H1 (cell line): ENCODE measurements around the gene PTPRO. TPM values are rescaled to one million over a fixed set of nuclear protein-coding genes. Genes with fewer than 3 reads are reported as not detected.

Source experiments
- CTCF ChIA-PET: fragments of 300-600 bp; sonication (Branson Sonifier 250); formaldehyde crosslinking; loops from one replicate; lab custom pipeline; 2021; ENCODE audit not compliant: partially characterized antibody; lab: Charles Lee
- POLR2A ChIA-PET: fragments of 300-600 bp; sonication (Branson Sonifier 250); formaldehyde crosslinking; loops from one replicate; lab custom pipeline; 2021; ENCODE audit warnings: inconsistent platforms; ENCODE audit not compliant: partially characterized antibody; lab: Charles Lee
- DNase-seq, 2 experiments: peaks; one replicate each; pipeline versions ENCODE4 v3.0.0 to v3.0.0-alpha.2; 2010 to 2022; ENCODE audit warnings: low spot score in 2 of 2, low read depth in 1 of 2, mixed read lengths in 1 of 2
- FAIRE-seq: peaks from 2 replicates; lab custom pipeline; 2011; peaks lifted over from hg19 to GRCh38; lab: Jason Lieb, UNC
- H2AFZ ChIP-seq: 2 replicates; pipeline ENCODE4 v1.8.1; 2012; ENCODE audit warnings: low read length, inconsistent platforms
- H2AK5ac ChIP-seq: 2 replicates; pipeline ENCODE4 v1.6.1; 2013; ENCODE audit warnings: low read depth, low read length
- H2BK120ac ChIP-seq: replicated peaks from 2 replicates; pipeline ENCODE3; 2013; ENCODE audit warnings: low read depth, low read length, inconsistent platforms
- H2BK12ac ChIP-seq: 2 replicates; pipeline ENCODE4 v1.6.1; 2013; ENCODE audit warnings: low read depth, low read length
- H2BK15ac ChIP-seq: 2 replicates; pipeline ENCODE4 v1.6.1; 2013; ENCODE audit warnings: low read length
- H2BK20ac ChIP-seq: 2 replicates; pipeline ENCODE4 v1.6.1; 2013; ENCODE audit warnings: low read length
- H2BK5ac ChIP-seq: 2 replicates; pipeline ENCODE4 v1.6.1; 2013; ENCODE audit warnings: low read depth, low read length
- H3K14ac ChIP-seq: 2 replicates; pipeline ENCODE4 v1.6.1; 2013; ENCODE audit warnings: inconsistent platforms; ENCODE audit not compliant: insufficient read length
- H3K18ac ChIP-seq: 2 replicates; pipeline ENCODE4 v1.6.1; 2013; ENCODE audit warnings: low read length; ENCODE audit errors: extremely low read depth
- H3K23ac ChIP-seq: 2 replicates; pipeline ENCODE4 v1.6.1; 2013; ENCODE audit warnings: inconsistent platforms; ENCODE audit not compliant: insufficient read length
- H3K23me2 ChIP-seq: 2 replicates; pipeline ENCODE4 v1.6.1; 2013; ENCODE audit warnings: low read depth, low read length
- H3K27ac ChIP-seq: 2 replicates; pipeline ENCODE4 v1.6.1; 2011; ENCODE audit warnings: low read depth, low read length, inconsistent platforms
- H3K27me3 ChIP-seq, 4 experiments: replicated peaks in 1 of 4; 1 replicate in 1 of 4; 2 replicates in 3 of 4; pipeline versions ENCODE4 v1.6.1 to v1.8.1; 2011 to 2013; ENCODE audit warnings: low read length in 3 of 4, mild to moderate bottlenecking in 3 of 4, inconsistent platforms in 2 of 4, mixed read lengths in 2 of 4, moderate library complexity in 1 of 4; ENCODE audit not compliant: control insufficient read depth in 3 of 4, insufficient read depth in 3 of 4; ENCODE audit errors: extremely low read depth in 1 of 4
- H3K36me3 ChIP-seq, 4 experiments: 2 replicates each; pipeline versions ENCODE4 v1.6.1 to v1.8.1; 2011 to 2013; ENCODE audit warnings: mild to moderate bottlenecking in 4 of 4, low read length in 3 of 4, moderate library complexity in 2 of 4, control low read depth in 1 of 4, inconsistent platforms in 1 of 4; ENCODE audit not compliant: insufficient read depth in 4 of 4, control insufficient read depth in 2 of 4
- H3K4ac ChIP-seq: replicated peaks from 2 replicates; pipeline ENCODE3; 2013; ENCODE audit warnings: low read length, low read depth, mixed read lengths, inconsistent platforms; ENCODE audit not compliant: insufficient read length
- H3K4me1 ChIP-seq, 4 experiments: replicated peaks in 1 of 4; 1 replicate in 1 of 4; 2 replicates in 3 of 4; pipeline versions ENCODE4 v1.6.1 to v1.8.1; 2011 to 2013; ENCODE audit warnings: low read length in 3 of 4, inconsistent platforms in 2 of 4, mixed read lengths in 1 of 4; ENCODE audit not compliant: insufficient read depth in 4 of 4, control insufficient read depth in 3 of 4
- H3K4me2 ChIP-seq, 2 experiments: 2 replicates each; pipeline versions ENCODE4 v1.6.1 to v1.8.1; 2011 to 2013; ENCODE audit warnings: low read depth in 2 of 2, low read length in 2 of 2, control low read depth in 1 of 2, inconsistent platforms in 1 of 2, mild to moderate bottlenecking in 1 of 2; ENCODE audit not compliant: insufficient read depth in 1 of 2
- H3K4me3 ChIP-seq, 4 experiments: fragments of 200-600, 300-600 bp in 1 of 4; sonication (generic), shearing (Covaris generic), sonication (Bioruptor Twin) in 1 of 4; 2 replicates each; pipeline versions ENCODE4 v1.5.1 to v1.8.1; 2011 to 2016; ENCODE audit warnings: low read length in 4 of 4, low read depth in 3 of 4, control low read depth in 2 of 4, inconsistent platforms in 2 of 4, mild to moderate bottlenecking in 2 of 4, mixed read lengths in 1 of 4, moderate library complexity in 1 of 4; ENCODE audit not compliant: insufficient read depth in 2 of 4; ENCODE audit errors: extremely low read depth in 1 of 4
- H3K56ac ChIP-seq: replicated peaks from 2 replicates; pipeline ENCODE3; 2013; ENCODE audit warnings: low read depth, mild to moderate bottlenecking, mixed read lengths, low read length, inconsistent platforms; ENCODE audit not compliant: insufficient read length
- H3K79me1 ChIP-seq: 2 replicates; pipeline ENCODE4 v1.6.1; 2013; ENCODE audit warnings: low read depth, low read length, control low read depth
- H3K79me2 ChIP-seq, 2 experiments: 2 replicates each; pipeline versions ENCODE4 v1.6.1 to v1.8.1; 2012 to 2013; ENCODE audit warnings: low read length in 2 of 2, mild to moderate bottlenecking in 2 of 2, inconsistent platforms in 1 of 2; ENCODE audit not compliant: insufficient read depth in 2 of 2, control insufficient read depth in 1 of 2
- H3K9ac ChIP-seq, 4 experiments: replicated peaks in 1 of 4; 1 replicate in 1 of 4; 2 replicates in 3 of 4; pipeline versions ENCODE4 v1.6.1 to v1.8.1; 2011 to 2013; ENCODE audit warnings: low read depth in 3 of 4, low read length in 3 of 4, control low read depth in 2 of 4, mild to moderate bottlenecking in 2 of 4, moderate library complexity in 2 of 4, inconsistent platforms in 1 of 4; ENCODE audit errors: extremely low read depth in 1 of 4
- H3K9me3 ChIP-seq, 2 experiments: 2 replicates each; pipeline versions ENCODE4 v1.6.1 to v1.8.1; 2012 to 2013; ENCODE audit warnings: mild to moderate bottlenecking in 2 of 2, moderate library complexity in 2 of 2, control low read depth in 1 of 2, inconsistent platforms in 1 of 2, low read depth in 1 of 2, low read length in 1 of 2, mixed read lengths in 1 of 2; ENCODE audit not compliant: insufficient read depth in 2 of 2
- H4K20me1 ChIP-seq, 2 experiments: replicated peaks in 1 of 2; 2 replicates each; pipeline versions ENCODE3 to v1.8.1; 2011 to 2013; ENCODE audit warnings: inconsistent platforms in 2 of 2, low read length in 2 of 2, mild to moderate bottlenecking in 1 of 2; ENCODE audit not compliant: insufficient read depth in 2 of 2, control insufficient read depth in 1 of 2
- H4K5ac ChIP-seq: 2 replicates; pipeline ENCODE4 v1.6.1; 2013; ENCODE audit warnings: low read length, low read depth, mixed read lengths, inconsistent platforms; ENCODE audit not compliant: insufficient read length
- H4K8ac ChIP-seq: 2 replicates; pipeline ENCODE4 v1.8.0; 2013; ENCODE audit warnings: mild to moderate bottlenecking, moderate library complexity, low read length, inconsistent platforms; ENCODE audit not compliant: insufficient read depth; ENCODE audit errors: extremely low read depth
- H4K91ac ChIP-seq: replicated peaks from 2 replicates; pipeline ENCODE3; 2013; ENCODE audit warnings: low read length, mixed read lengths, inconsistent platforms; ENCODE audit not compliant: insufficient read length
- BACH1 ChIP-seq: IDR thresholded peaks from 2 replicates; pipeline ENCODE4 v1.6.1; 2012; ENCODE audit warnings: low read length, improper control_type of control experiment
- CEBPB ChIP-seq: IDR thresholded peaks from 2 replicates; pipeline ENCODE4 v1.6.1; 2012; ENCODE audit warnings: low read depth, low read length
- CTBP2 ChIP-seq: IDR thresholded peaks from 2 replicates; pipeline ENCODE4 v1.7.0; 2011; ENCODE audit warnings: borderline replicate concordance, mild to moderate bottlenecking, moderate library complexity, mixed read lengths, low read length; ENCODE audit not compliant: insufficient read depth, insufficient read length
- FOSL1 ChIP-seq: IDR thresholded peaks from 2 replicates; pipeline ENCODE4 v1.6.1; 2011; ENCODE audit warnings: mild to moderate bottlenecking, low read depth, low read length, moderate library complexity; ENCODE audit not compliant: insufficient read depth
- KDM1A ChIP-seq: fragments of 200-600, 300-600 bp; sonication (generic); IDR thresholded peaks from 2 replicates; pipeline ENCODE4 v1.7.1; 2016; ENCODE audit warnings: mild to moderate bottlenecking, low read length, borderline replicate concordance
- MAFK ChIP-seq: IDR thresholded peaks from 2 replicates; pipeline ENCODE4 v1.6.1; 2012; ENCODE audit warnings: low read depth, mild to moderate bottlenecking, improper control_type of control experiment, low read length
- NANOG ChIP-seq: IDR thresholded peaks from 2 replicates; pipeline ENCODE4 v1.6.1; 2011; ENCODE audit warnings: low read length, low read depth, mild to moderate bottlenecking, inconsistent platforms; ENCODE audit not compliant: insufficient read depth, poor library complexity, severe bottlenecking
- RFX5 ChIP-seq: IDR thresholded peaks from 2 replicates; pipeline ENCODE4 v1.6.1; 2011; ENCODE audit warnings: low read depth, low read length, improper control_type of control experiment, borderline replicate concordance
- SP2 ChIP-seq: IDR thresholded peaks from 2 replicates; pipeline ENCODE4 v1.6.1; 2012; ENCODE audit warnings: mild to moderate bottlenecking, low read length, inconsistent platforms
- SP4 ChIP-seq: IDR thresholded peaks from 2 replicates; pipeline ENCODE4 v1.6.1; 2012; ENCODE audit warnings: low read length, inconsistent platforms
- WGBS, 2 experiments: shearing (Covaris generic) in 1 of 2; methylation state at CpG; one replicate each; pipeline versions ENCODE4 v1.1.6 to v1.1.7; 2013 to 2015; ENCODE audit warnings: low lambda C conversion rate in 2 of 2, mixed read lengths in 2 of 2, inconsistent platforms in 1 of 2, low coverage in 1 of 2, missing lambda C conversion rate in 1 of 2; ENCODE audit not compliant: insufficient replicate concordance in 2 of 2, insufficient coverage in 1 of 2, insufficient read length in 1 of 2; ENCODE audit errors: extremely low coverage in 1 of 2, missing lambda C conversion rate in 1 of 2; 5-methylcytosine and 5-hydroxymethylcytosine counted together
- polyA plus RNA-seq, 7 experiments: library from polyadenylated mRNA; depleted of rRNA in 3 of 7; stranded (reverse) in 5 of 7; unstranded in 2 of 7; fragments of >200 nt in 5 of 7; fragments of 200-250 nt in 2 of 7; gene quantifications; 1 replicate in 5 of 7; 2 replicates in 1 of 7; 4 replicates in 1 of 7; pipeline versions ENCODE4 v1.2.1 to v1.2.3, GENCODE V29; 2011 to 2013; ENCODE audit warnings: missing spikeins in 2 of 7, mixed read lengths in 2 of 7
- total RNA-seq: library from RNA; stranded (reverse); fragmentation: NEBNext Ultra II Directional; extraction: Animal tissue kit (Norgen Biotek cat#: 25700); gene quantifications from 2 replicates; pipeline ENCODE4 v1.2.1, GENCODE V29; 2021
- TF ChIP-seq, protein P1 (sequence below): IDR thresholded peaks from 2 replicates; pipeline ENCODE4 v1.6.1; 2012; ENCODE audit warnings: low read length, inconsistent platforms
- TF ChIP-seq, protein P2 (sequence below): IDR thresholded peaks from 2 replicates; pipeline ENCODE4 v1.6.1; 2012; ENCODE audit warnings: inconsistent platforms

Gene PTPRO
- total and polyA plus RNA-seq, 2 of the 8 experiments (the other 6 are each of a cell fraction or from before 2014, with no cell fraction given) = 0.73 to 1.7 TPM

DNA sequence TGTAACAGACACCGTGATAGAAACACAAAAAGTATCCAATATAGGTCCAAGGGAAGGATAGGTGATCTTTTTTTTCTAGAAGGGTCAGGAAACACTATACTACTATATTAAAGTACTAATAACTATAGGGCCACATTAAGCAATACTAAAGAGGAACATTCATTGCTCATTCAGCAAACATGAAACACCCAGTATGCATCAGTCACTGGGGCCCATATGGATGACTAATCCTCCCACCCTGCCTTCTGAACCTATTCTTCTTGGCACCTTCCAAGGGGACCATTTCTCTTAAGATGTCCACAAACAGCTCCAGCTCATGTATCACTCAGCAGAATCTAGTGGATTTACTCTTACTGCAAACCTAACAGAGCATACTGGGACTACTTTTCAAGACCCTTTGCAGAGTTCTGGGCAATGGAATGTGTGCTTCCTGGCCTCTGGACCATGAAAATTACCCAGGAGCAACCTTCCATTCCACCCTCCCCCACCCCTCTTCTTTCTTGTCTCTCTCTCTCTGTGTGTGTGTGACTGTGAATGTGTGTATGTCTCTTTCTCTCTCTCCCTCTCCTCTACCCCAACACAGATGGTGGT lies 279.0 kb downstream of the PTPRO start:
- Histone ChIP-seq H3K27me3 (no peaks in the 10 kb centered on the region), H3K23ac (no peak overlapping the region), H4K5ac (no peak overlapping the region), H3K4me3 (no peak overlapping the region), H3K56ac (no peak overlapping the region), H3K79me1 (no peaks in the 10 kb centered on the region), H4K20me1 (no peaks in the 10 kb centered on the region), H2BK12ac (no peak overlapping the region), H2BK120ac (no peak overlapping the region), H3K27ac (no peak overlapping the region), H3K9me3 (no peaks in the 10 kb centered on the region), H2BK15ac (no peak overlapping the region), H3K18ac (no peak overlapping the region), H3K14ac (no peak overlapping the region), H3K4me2 (no peak overlapping the region), H3K79me2 (no peaks in the 10 kb centered on the region), H3K4me1 (no peaks in the 10 kb centered on the region), H3K4ac (no peak overlapping the region), H4K8ac (no peak overlapping the region), H4K91ac (no peak overlapping the region), H2BK20ac (no peak overlapping the region), H2AK5ac (no peak overlapping the region), H3K23me2 (0 out of 2 replicates have a peak, but pooled peaks cover under 1% of the 10 kb centered on the region), H3K36me3 (no peaks in the 10 kb centered on the region), H2AFZ (no peak overlapping the region), H3K9ac (no peak overlapping the region), H2BK5ac (no peak overlapping the region)
- POLR2A ChIA-PET = no interaction called here
- no peak for FAIRE-seq
- CTCF ChIA-PET = no interaction called here
- DNase-seq = no peak
- WGBS, 2 experiments = 90% methylated on average over 1 of the region's 1 CpG; no CpG with 5 or more reads in 1 of the 2 experiments
- TF ChIP-seq CTBP2 (no peak), RFX5 (no peak), BACH1 (no peak), FOSL1 (no peak), KDM1A (no peak), CEBPB (no peak), SP2 (no peak), NANOG (no peak), MAFK (no peak), SP4 (no peak)
- TF ChIP-seq, protein P1, sequence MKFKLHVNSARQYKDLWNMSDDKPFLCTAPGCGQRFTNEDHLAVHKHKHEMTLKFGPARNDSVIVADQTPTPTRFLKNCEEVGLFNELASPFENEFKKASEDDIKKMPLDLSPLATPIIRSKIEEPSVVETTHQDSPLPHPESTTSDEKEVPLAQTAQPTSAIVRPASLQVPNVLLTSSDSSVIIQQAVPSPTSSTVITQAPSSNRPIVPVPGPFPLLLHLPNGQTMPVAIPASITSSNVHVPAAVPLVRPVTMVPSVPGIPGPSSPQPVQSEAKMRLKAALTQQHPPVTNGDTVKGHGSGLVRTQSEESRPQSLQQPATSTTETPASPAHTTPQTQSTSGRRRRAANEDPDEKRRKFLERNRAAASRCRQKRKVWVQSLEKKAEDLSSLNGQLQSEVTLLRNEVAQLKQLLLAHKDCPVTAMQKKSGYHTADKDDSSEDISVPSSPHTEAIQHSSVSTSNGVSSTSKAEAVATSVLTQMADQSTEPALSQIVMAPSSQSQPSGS = no peak
- TF ChIP-seq, protein P2, sequence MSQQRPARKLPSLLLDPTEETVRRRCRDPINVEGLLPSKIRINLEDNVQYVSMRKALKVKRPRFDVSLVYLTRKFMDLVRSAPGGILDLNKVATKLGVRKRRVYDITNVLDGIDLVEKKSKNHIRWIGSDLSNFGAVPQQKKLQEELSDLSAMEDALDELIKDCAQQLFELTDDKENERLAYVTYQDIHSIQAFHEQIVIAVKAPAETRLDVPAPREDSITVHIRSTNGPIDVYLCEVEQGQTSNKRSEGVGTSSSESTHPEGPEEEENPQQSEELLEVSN = no peak
